ENCODE results near the gene PGF. TPM values are rescaled to one million over a fixed set of nuclear protein-coding genes. Genes with fewer than 3 reads are reported as not detected.

The PGF gene
- total RNA-seq, 1 donor from 2014 or later, result 8.3 TPM

DNA sequence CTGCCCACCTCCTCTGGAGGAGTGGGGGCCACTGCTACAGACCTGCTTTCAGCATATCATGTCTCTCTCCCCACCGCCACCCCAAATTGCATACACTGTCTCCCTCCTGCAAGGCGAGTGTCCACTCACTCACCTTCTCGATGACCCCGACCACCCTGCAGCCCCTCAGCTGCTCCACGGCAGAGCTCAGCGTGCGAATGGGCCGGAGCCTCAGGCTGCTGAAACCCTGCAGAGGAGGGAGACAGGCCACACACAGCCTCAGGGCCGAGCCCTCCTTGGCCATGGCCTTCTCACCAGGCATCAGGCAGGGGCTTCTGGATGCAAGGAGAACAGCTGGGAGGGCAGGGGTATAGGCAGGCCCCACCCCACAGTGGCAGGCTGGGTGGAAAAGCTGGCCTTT, 37.0 kb downstream of the PGF start:
- peaks cover 53% of the 10 kb centered on the region for H3K4me1 ChIP-seq

DNA sequence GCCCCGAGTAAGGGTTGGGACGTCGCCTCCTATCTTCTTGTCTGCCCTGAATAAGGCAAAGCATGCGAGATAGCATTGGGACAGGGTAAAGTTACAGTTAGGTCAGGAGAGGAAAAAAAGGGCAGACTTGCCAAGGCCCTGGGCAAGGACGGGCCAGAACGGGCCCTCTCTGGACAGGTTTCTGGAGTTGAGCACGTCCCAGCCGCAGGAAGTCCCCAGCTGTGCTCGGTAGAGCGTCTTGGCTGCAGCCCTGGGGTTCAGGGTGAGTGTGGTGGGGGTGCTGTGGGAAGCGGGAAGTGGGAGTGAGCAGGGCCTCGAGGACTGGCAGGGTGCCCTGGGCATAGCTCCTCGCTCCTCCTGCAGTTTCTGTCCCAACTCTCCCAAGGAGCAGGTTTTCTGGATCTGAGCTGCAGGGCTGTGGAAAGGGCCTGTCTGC, 37.7 kb downstream of the PGF start:
- Histone ChIP-seq H3K4me3 (no peak overlapping the region), H3K27ac (peak overlapping the region; percentile 26), H3K9me3 (no peaks in the 10 kb centered on the region), H3K36me3 (no peaks in the 10 kb centered on the region), H3K27me3 (no peaks in the 10 kb centered on the region), H3K4me1 (peaks cover 48% of the 10 kb centered on the region)
- no peak for TF ChIP-seq POLR2A (IDR thresholded peaks at IDR 0.05)
- TF ChIP-seq POLR2AphosphoS5 (IDR thresholded peaks at IDR 0.05; ENCODE audit: insufficient read depth in 1 of 2, low read depth in 1 of 2), result peak in 1 of 2 donors; percentile 51
- TF ChIP-seq, protein P1, sequence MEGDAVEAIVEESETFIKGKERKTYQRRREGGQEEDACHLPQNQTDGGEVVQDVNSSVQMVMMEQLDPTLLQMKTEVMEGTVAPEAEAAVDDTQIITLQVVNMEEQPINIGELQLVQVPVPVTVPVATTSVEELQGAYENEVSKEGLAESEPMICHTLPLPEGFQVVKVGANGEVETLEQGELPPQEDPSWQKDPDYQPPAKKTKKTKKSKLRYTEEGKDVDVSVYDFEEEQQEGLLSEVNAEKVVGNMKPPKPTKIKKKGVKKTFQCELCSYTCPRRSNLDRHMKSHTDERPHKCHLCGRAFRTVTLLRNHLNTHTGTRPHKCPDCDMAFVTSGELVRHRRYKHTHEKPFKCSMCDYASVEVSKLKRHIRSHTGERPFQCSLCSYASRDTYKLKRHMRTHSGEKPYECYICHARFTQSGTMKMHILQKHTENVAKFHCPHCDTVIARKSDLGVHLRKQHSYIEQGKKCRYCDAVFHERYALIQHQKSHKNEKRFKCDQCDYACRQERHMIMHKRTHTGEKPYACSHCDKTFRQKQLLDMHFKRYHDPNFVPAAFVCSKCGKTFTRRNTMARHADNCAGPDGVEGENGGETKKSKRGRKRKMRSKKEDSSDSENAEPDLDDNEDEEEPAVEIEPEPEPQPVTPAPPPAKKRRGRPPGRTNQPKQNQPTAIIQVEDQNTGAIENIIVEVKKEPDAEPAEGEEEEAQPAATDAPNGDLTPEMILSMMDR (IDR thresholded peaks at IDR 0.05), result no peak
- intact Hi-C loops (cut with DNase I), result loop anchor here (10.0 kb wide), 1 partner anchor 167 kb away; no protein-coding TSS in a partner anchor
- DNase-seq (ENCODE audit: extremely low spot score in 2 of 2), result no peak

More for the DNA sequence above, 37.0 kb downstream of the PGF start:
- Histone ChIP-seq H3K27me3 (no peaks in the 10 kb centered on the region), H3K27ac (peak overlapping the region; percentile 9), H3K36me3 (no peaks in the 10 kb centered on the region), H3K4me3 (no peak overlapping the region), H3K9me3 (no peaks in the 10 kb centered on the region)
- DNase-seq (ENCODE audit: extremely low spot score in 2 of 2), result no peak
- intact Hi-C loops (cut with DNase I), result loop anchor here (10.0 kb wide), 1 partner anchor 166 kb away; no protein-coding TSS in a partner anchor
- TF ChIP-seq, protein P1 (IDR thresholded peaks at IDR 0.05), result no peak
- no peak for TF ChIP-seq POLR2AphosphoS5 (IDR thresholded peaks at IDR 0.05; ENCODE audit: insufficient read depth in 1 of 2, low read depth in 1 of 2)
- TF ChIP-seq POLR2A (IDR thresholded peaks at IDR 0.05), result no peak

DNA sequence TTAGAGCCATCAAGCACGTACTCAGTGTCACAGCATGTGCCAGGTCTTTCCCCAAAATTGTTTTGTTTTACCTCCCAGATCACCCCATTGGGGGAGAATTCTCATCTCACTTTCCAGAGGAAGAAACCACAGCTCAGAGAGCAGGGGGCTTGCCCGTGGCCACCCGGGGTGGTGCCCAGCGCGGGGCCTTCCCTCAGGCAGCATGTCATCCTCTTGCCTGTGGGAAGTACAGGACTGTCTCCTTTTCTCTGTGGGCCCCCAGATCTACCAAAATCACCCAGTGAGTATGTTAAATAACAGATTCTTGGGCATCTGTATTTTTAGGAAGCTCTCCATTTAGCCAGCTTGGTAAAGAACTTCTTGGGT, 38.2 kb downstream of the PGF start:
- Histone ChIP-seq H3K36me3 (no peaks in the 10 kb centered on the region), H3K27ac (peak overlapping the region; percentile 26), H3K9me3 (no peaks in the 10 kb centered on the region), H3K27me3 (no peaks in the 10 kb centered on the region), H3K4me1 (peaks cover 44% of the 10 kb centered on the region), H3K4me3 (no peak overlapping the region)
- DNase-seq (ENCODE audit: extremely low spot score in 2 of 2), result no peak
- intact Hi-C loops (cut with DNase I), result loop anchor here (10.0 kb wide), 1 partner anchor 168 kb away; no protein-coding TSS in a partner anchor
- no peak for TF ChIP-seq POLR2A (IDR thresholded peaks at IDR 0.05)
- no peak for TF ChIP-seq POLR2AphosphoS5 (IDR thresholded peaks at IDR 0.05; ENCODE audit: insufficient read depth in 1 of 2, low read depth in 1 of 2)
- TF ChIP-seq, protein P1 (IDR thresholded peaks at IDR 0.05), result no peak

DNA sequence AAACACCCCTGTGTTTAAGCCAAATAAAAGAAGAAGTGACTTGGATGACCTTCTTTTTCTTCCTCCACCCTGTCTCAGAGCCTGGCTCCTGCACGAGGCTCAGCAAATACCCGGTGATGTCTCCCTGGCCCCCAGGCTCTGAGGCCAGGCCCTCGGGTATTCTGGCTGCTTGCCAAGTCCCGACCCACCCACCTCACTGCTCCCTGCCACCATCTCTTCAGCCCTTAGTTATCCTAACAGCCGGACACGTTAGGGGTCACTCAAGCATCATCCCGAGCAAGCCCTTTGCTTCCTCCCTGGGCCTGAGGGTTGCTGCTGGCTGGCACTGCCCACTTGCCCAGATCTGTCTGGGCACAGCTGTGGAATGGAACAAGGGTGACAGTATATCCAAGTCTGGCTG, 39.6 kb downstream of the PGF start:
- Histone ChIP-seq H3K36me3 (no peaks in the 10 kb centered on the region), H3K27me3 (no peaks in the 10 kb centered on the region), H3K27ac (peak overlapping the region; percentile 23), H3K4me3 (no peak overlapping the region), H3K4me1 (peaks cover 44% of the 10 kb centered on the region), H3K9me3 (no peaks in the 10 kb centered on the region)
- no peak for TF ChIP-seq POLR2AphosphoS5 (IDR thresholded peaks at IDR 0.05; ENCODE audit: insufficient read depth in 1 of 2, low read depth in 1 of 2)
- TF ChIP-seq POLR2A (IDR thresholded peaks at IDR 0.05), result no peak
- TF ChIP-seq, protein P1 (IDR thresholded peaks at IDR 0.05), result no peak
- intact Hi-C loops (cut with DNase I), result loop anchor here (10.0 kb wide), 1 partner anchor 169 kb away; no protein-coding TSS in a partner anchor
- no peak for DNase-seq (ENCODE audit: extremely low spot score in 2 of 2)

DNA sequence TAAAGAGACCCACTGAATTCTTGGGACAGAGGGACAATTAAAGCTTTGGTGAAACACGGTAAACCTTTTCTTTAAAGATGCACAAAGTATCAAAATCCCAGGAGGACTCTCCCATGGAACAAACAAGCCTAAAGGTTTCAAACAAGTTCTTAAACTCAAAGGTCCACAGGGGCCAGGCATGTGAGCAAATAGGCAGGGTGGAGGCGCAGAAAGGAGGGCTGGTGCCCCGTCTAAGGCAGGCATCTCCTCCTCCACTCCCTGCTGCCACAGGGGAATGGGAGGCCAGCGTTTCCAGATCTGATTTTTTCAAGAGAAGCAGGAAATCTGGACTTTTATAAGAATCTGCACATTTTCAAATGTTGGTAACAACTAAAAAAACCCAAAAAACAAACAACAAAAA, 40.0 kb downstream of the PGF start:
- Histone ChIP-seq H3K36me3 (no peaks in the 10 kb centered on the region), H3K27ac (peak overlapping the region; percentile 23), H3K4me3 (no peak overlapping the region), H3K4me1 (peaks cover 44% of the 10 kb centered on the region), H3K27me3 (no peaks in the 10 kb centered on the region), H3K9me3 (no peaks in the 10 kb centered on the region)
- no peak for DNase-seq (ENCODE audit: extremely low spot score in 2 of 2)
- intact Hi-C loops (cut with DNase I), result loop anchor here (10.0 kb wide), 1 partner anchor 169 kb away; no protein-coding TSS in a partner anchor
- TF ChIP-seq, protein P1 (IDR thresholded peaks at IDR 0.05), result no peak
- TF ChIP-seq POLR2A (IDR thresholded peaks at IDR 0.05) (no peak), POLR2AphosphoS5 (IDR thresholded peaks at IDR 0.05; ENCODE audit: insufficient read depth in 1 of 2, low read depth in 1 of 2) (no peak)

All from vagina (tissue), 2 donors.